Tibial nerve (tissue), 4 donors: Measurements from ENCODE around the gene PREX1.

Experiments used
- EP300 ChIP-seq, 2 donors: sonication (generic); formaldehyde crosslinking; IDR thresholded peaks; one replicate each; pipeline ENCODE4 v1.6.1; 2017; ENCODE audit warnings: antibody characterized with exemption in 2 of 2, mild to moderate bottlenecking in 1 of 2
- POLR2A ChIP-seq, 2 donors: fragments of 450-650 bp; IDR thresholded peaks; one replicate each; pipeline ENCODE4 v1.6.1; 2017; ENCODE audit warnings: antibody characterized with exemption in 2 of 2, mild to moderate bottlenecking in 2 of 2, moderate library complexity in 2 of 2
- TF ChIP-seq, protein P1 (sequence below), 5 experiments: fragments of 200-600 bp in 3 of 5; fragments of 450-650 bp in 2 of 5; sonication (generic) in 3 of 5; IDR thresholded peaks; one replicate each; pipeline ENCODE4 v1.5.1; 2016 to 2019; ENCODE audit warnings: antibody characterized with exemption in 5 of 5, mild to moderate bottlenecking in 3 of 5, moderate library complexity in 2 of 5

DNA sequence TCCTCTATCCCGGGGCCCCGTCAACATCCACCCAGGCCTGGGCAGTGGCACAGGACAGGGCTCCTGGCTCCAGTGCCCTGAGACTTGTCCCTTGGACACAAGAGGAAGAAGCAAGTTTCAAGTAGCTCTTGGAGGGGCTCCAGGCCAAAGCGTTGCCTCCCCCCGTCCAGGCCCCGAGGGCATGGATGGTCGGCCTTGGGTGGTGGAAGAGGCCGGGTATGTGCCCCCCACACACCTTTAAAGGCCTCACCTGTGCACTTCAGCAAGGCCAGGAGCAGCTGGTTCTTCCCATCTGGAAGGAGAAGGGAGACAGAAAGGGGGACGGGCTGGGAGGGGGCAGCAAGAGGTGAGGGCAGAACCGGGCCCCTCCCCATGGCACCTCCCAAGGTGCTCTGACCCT, 190.3 kb downstream of the PREX1 start:
- no peak for TF ChIP-seq POLR2A (IDR thresholded peaks at IDR 0.05)
- TF ChIP-seq EP300 (IDR thresholded peaks at IDR 0.05): no peak
- TF ChIP-seq, protein P1, sequence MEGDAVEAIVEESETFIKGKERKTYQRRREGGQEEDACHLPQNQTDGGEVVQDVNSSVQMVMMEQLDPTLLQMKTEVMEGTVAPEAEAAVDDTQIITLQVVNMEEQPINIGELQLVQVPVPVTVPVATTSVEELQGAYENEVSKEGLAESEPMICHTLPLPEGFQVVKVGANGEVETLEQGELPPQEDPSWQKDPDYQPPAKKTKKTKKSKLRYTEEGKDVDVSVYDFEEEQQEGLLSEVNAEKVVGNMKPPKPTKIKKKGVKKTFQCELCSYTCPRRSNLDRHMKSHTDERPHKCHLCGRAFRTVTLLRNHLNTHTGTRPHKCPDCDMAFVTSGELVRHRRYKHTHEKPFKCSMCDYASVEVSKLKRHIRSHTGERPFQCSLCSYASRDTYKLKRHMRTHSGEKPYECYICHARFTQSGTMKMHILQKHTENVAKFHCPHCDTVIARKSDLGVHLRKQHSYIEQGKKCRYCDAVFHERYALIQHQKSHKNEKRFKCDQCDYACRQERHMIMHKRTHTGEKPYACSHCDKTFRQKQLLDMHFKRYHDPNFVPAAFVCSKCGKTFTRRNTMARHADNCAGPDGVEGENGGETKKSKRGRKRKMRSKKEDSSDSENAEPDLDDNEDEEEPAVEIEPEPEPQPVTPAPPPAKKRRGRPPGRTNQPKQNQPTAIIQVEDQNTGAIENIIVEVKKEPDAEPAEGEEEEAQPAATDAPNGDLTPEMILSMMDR (IDR thresholded peaks at IDR 0.05): no peak
